ENCODE measurements around the gene PNLIPRP3. TPM values are rescaled to one million over a fixed set of nuclear protein-coding genes. Genes with fewer than 3 reads are reported as not detected.

The PNLIPRP3 gene
- total and polyA plus RNA-seq, 2 of the 8 experiments (the other 6 are each of a cell fraction or from before 2014, with no cell fraction given) = not detected

DNA sequence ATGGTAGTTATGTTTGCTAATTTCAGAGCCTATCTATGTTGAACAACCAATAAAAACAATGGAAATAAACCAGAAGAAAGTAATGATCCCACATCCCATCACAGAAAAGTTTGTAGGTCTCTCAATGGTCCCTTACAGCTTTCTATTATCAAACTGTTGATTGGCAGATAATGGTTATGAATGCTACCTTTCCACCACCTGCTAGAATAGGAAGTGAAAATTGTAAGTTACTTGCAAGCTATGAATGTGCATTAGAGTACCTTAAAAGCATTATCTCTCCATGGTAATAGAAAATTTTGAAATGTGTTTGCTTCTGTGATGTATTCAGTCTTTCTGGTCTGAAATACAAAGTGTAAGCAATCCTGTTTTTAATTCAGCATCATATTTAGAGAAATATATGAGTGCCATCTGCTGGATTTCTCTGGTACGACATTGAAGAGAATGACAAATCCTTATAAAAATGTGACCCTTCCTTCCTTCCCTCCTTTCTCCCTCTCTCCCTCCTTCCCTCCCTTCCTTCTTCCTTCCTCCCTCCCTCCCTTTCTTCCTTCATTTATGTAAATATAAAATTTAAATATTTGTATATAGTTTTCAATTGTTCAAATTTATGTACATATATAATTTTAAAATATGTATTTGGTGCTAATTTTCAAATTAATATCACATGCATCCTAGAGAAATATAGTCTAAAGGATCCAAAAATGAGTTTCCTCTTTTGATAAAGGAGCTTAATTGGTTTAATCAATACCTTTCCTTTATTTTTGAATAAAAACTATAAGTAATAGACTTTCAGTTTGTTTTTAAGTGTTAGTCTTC, 41.4 kb upstream of the PNLIPRP3 start:
- Histone ChIP-seq H3K9me3 (ENCODE audit: insufficient read depth in 2 of 2, low read depth in 1 of 2, low read length in 1 of 2) (no peaks in the 10 kb centered on the region), H2BK15ac (ENCODE audit: low read length) (no peak overlapping the region), H3K4me2 (ENCODE audit: insufficient read depth in 1 of 2, low read depth in 2 of 2, low read length in 2 of 2) (no peak overlapping the region), H3K23me2 (ENCODE audit: low read depth, low read length) (no peaks in the 10 kb centered on the region), H3K27ac (ENCODE audit: low read depth, low read length) (no peak overlapping the region), H2AK5ac (ENCODE audit: low read depth, low read length) (no peak overlapping the region), H2BK12ac (ENCODE audit: low read depth, low read length) (no peak overlapping the region), H3K14ac (ENCODE audit: insufficient read length) (no peak overlapping the region), H3K27me3 (replicated peaks in 1 of 4; ENCODE audit: control insufficient read depth in 3 of 4, extremely low read depth in 1 of 4, insufficient read depth in 3 of 4, low read length in 3 of 4) (no peaks in the 10 kb centered on the region), H2AFZ (ENCODE audit: low read length) (no peak overlapping the region), H4K20me1 (replicated peaks in 1 of 2; ENCODE audit: control insufficient read depth in 1 of 2, insufficient read depth in 2 of 2, low read length in 2 of 2) (no peaks in the 10 kb centered on the region), H4K91ac (replicated peaks; ENCODE audit: insufficient read length, low read length) (no peak overlapping the region), H2BK120ac (replicated peaks; ENCODE audit: low read depth, low read length) (no peak overlapping the region), H3K4me3 (ENCODE audit: extremely low read depth in 1 of 4, insufficient read depth in 2 of 4, low read depth in 3 of 4, low read length in 4 of 4) (no peak overlapping the region), H3K4me1 (replicated peaks in 1 of 4; ENCODE audit: control insufficient read depth in 3 of 4, insufficient read depth in 4 of 4, low read length in 3 of 4) (no peaks in the 10 kb centered on the region), H2BK20ac (ENCODE audit: low read length) (no peak overlapping the region), H4K8ac (ENCODE audit: extremely low read depth, insufficient read depth, low read length) (no peak overlapping the region), H2BK5ac (ENCODE audit: low read depth, low read length) (no peak overlapping the region), H3K23ac (ENCODE audit: insufficient read length) (no peak overlapping the region), H3K18ac (ENCODE audit: extremely low read depth, low read length) (no peak overlapping the region), H3K36me3 (ENCODE audit: control insufficient read depth in 2 of 4, insufficient read depth in 4 of 4, low read length in 3 of 4) (no peaks in the 10 kb centered on the region), H3K56ac (replicated peaks; ENCODE audit: insufficient read length, low read depth, low read length) (no peak overlapping the region), H3K79me2 (ENCODE audit: control insufficient read depth in 1 of 2, insufficient read depth in 2 of 2, low read length in 2 of 2) (no peaks in the 10 kb centered on the region), H4K5ac (ENCODE audit: insufficient read length, low read depth, low read length) (no peak overlapping the region), H3K79me1 (ENCODE audit: low read depth, low read length) (no peaks in the 10 kb centered on the region), H3K9ac (replicated peaks in 1 of 4; ENCODE audit: extremely low read depth in 1 of 4, low read depth in 3 of 4, low read length in 3 of 4) (no peak overlapping the region), H3K4ac (replicated peaks; ENCODE audit: insufficient read length, low read depth, low read length) (no peak overlapping the region)
- CTCF ChIA-PET (ENCODE audit: partially characterized antibody) = interaction anchor here (0.6 to 2.6 kb wide), 21 partner anchors 14 to 1595 kb away, joined by 3 to 18 read pairs (median 3); no protein-coding TSS in a partner anchor
- TF ChIP-seq SIX5 (IDR thresholded peaks at IDR 0.05; ENCODE audit: low read depth, low read length) (no peak), TAF1 (IDR thresholded peaks at IDR 0.05; ENCODE audit: low read depth, low read length) (no peak), RAD21 (IDR thresholded peaks at IDR 0.05 in 1 of 2, conservative IDR thresholded peaks at IDR 0.05 in 1 of 2; ENCODE audit: low read depth in 2 of 2, low read length in 2 of 2) (peak; percentile 64 to 77), HDAC2 (IDR thresholded peaks at IDR 0.05; ENCODE audit: borderline replicate concordance in 1 of 2, low read depth in 2 of 2, low read length in 2 of 2) (no peak), EGR1 (IDR thresholded peaks at IDR 0.05; ENCODE audit: borderline replicate concordance, low read depth, low read length) (no peak), KDM5A (IDR thresholded peaks at IDR 0.05; ENCODE audit: low read length) (no peak), ZNF274 (IDR thresholded peaks at IDR 0.05; ENCODE audit: borderline replicate concordance, extremely low read depth, low read length) (no peak), CTCF (IDR thresholded peaks at IDR 0.05; ENCODE audit: control extremely low read depth in 1 of 3, insufficient read depth in 1 of 3, low read depth in 1 of 3, low read length in 3 of 3) (peak in 1 of 3 experiments; percentile 54; a peak in 2 of 4 replicates), GTF2F1 (IDR thresholded peaks at IDR 0.05; ENCODE audit: borderline replicate concordance, low read depth, low read length) (no peak)
- peak; percentile 13 for FAIRE-seq
- 13% methylated on average over 1 of the region's 1 CpG; no CpG with 5 or more reads in 1 of the 2 experiments for WGBS, 2 experiments (ENCODE audit: extremely low coverage in 1 of 2, insufficient coverage in 1 of 2, insufficient read length in 1 of 2, insufficient replicate concordance in 2 of 2, low coverage in 1 of 2, low lambda C conversion rate in 2 of 2, missing lambda C conversion rate in 1 of 2)
- POLR2A ChIA-PET (ENCODE audit: partially characterized antibody) = interaction anchor here (0.8 kb wide), 1 partner anchor 116 kb away, joined by 3 read pairs; no protein-coding TSS in a partner anchor
- no peak for DNase-seq (ENCODE audit: low read depth in 1 of 2, low spot score in 2 of 2)
